ENCODE data around the gene IFRD1. TPM values are rescaled to one million over a fixed set of nuclear protein-coding genes. Genes with fewer than 3 reads are reported as not detected.

Gene IFRD1, protein sequence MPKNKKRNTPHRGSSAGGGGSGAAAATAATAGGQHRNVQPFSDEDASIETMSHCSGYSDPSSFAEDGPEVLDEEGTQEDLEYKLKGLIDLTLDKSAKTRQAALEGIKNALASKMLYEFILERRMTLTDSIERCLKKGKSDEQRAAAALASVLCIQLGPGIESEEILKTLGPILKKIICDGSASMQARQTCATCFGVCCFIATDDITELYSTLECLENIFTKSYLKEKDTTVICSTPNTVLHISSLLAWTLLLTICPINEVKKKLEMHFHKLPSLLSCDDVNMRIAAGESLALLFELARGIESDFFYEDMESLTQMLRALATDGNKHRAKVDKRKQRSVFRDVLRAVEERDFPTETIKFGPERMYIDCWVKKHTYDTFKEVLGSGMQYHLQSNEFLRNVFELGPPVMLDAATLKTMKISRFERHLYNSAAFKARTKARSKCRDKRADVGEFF
- 93.3 TPM for total RNA-seq

DNA sequence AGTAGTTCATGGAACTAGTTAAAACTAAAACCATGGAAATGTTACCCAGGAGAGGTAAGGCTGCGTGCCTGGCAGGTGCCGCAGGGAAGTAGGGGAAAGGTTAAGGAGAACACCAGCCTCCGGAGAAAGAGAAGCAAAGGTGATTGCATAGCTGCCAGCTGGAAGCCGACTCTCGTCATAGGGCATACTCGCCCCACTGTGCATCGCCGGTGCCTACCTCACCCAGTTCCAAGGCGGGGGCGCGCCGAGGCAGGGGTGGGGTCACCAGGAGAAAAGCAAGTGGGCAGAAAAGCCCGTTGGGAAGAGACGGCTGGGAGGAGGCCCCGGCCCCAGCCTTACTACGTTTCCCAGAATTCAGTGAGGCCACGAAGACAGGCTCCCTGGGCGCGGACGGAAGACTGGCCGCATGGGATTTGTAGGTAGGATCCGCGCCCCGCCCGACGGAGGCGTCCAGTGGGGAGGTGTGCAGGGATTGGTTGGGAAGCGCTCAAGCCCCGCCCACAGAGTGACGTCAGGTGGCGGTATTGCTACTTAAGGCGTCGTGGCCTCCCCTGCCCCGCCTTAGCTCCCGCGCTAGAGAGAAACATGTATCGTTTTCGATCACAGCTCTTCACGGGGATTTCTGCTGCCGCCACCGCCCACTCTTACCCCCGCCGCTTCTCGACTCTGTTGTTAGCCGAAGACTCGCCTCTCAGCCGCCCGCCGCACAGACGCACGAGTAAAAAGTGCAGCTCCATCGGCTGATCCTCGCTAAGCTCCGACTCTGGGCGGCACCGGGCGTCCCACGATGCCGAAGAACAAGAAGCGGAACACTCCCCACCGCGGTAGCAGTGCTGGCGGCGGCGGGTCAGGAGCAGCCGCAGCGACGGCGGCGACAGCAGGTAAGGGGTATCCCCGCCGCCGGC is at the start of gene IFRD1:
TSS of gene IFRD1 (plus strand) at position 559 of the 905 bp plus-strand sequence. CDS start at position 788, 229 bp downstream.

Small RNA genes lying within 50 kb of the gene (small RNA-seq; reads per million reads assigned to genes)
- gene AC079741.1 (ENCODE audit: low replicate concordance) = not detected

Other genes with a start within 250 kb of the IFRD1 start
- 155 TPM for gene DOCK4, start 244.1 kb upstream of the IFRD1 start, total RNA-seq
- 65.1 TPM for gene ZNF277, start 243.8 kb upstream of the IFRD1 start, total RNA-seq
- gene LSMEM1, start 30.5 kb downstream of the IFRD1 start, total RNA-seq = 1.6 TPM

All from parietal lobe (tissue), 2 donors.